Smooth muscle cell (in vitro differentiated cells): Measurements from ENCODE around the gene ARMS2. TPM values are rescaled to one million over a fixed set of nuclear protein-coding genes. Genes with fewer than 3 reads are reported as not detected.

Experiments
- DNase-seq: peaks from one replicate; lab custom pipeline; 2025; ENCODE audit not compliant: unreplicated experiment; lab: John Stamatoyannopoulos, UW
- H2AFZ ChIP-seq: fragments of 200-600 bp; sonication (generic); 2 replicates; pipeline ENCODE4 v1.6.0; 2016; ENCODE audit warnings: antibody characterized with exemption, low read depth, mild to moderate bottlenecking
- H3F3A ChIP-seq: fragments of 200-600 bp; sonication (generic); 2 replicates; pipeline ENCODE4 v1.6.0; 2017; ENCODE audit warnings: antibody characterized with exemption, low read depth
- H3K27ac ChIP-seq: fragments of 200-600 bp; sonication (generic); 2 replicates; pipeline ENCODE4 v1.5.1; 2016; ENCODE audit warnings: low read depth, mild to moderate bottlenecking
- H3K27me3 ChIP-seq: fragments of 200-600 bp; sonication (generic); 2 replicates; pipeline ENCODE4 v1.6.1; 2016; ENCODE audit warnings: low read depth, mild to moderate bottlenecking
- H3K36me3 ChIP-seq: fragments of 200-600 bp; sonication (generic); 2 replicates; pipeline ENCODE4 v1.5.1; 2016; ENCODE audit warnings: low read depth
- H3K4me1 ChIP-seq: fragments of 200-600 bp; sonication (generic); 2 replicates; pipeline ENCODE4 v1.5.1; 2016; ENCODE audit warnings: low read depth
- H3K4me2 ChIP-seq: fragments of 200-600 bp; sonication (generic); 2 replicates; pipeline ENCODE4 v1.6.0; 2016; ENCODE audit warnings: mild to moderate bottlenecking
- H3K4me3 ChIP-seq: fragments of 200-600 bp; sonication (generic); 2 replicates; pipeline ENCODE4 v1.5.1; 2016; ENCODE audit warnings: mild to moderate bottlenecking
- H3K79me2 ChIP-seq: fragments of 200-600 bp; sonication (generic); 2 replicates; pipeline ENCODE4 v1.6.0; 2016; ENCODE audit warnings: low read depth, mild to moderate bottlenecking
- H3K9ac ChIP-seq: fragments of 200-600 bp; sonication (generic); 2 replicates; pipeline ENCODE4 v1.6.0; 2016; ENCODE audit warnings: low read depth
- H3K9me3 ChIP-seq: fragments of 200-600 bp; sonication (generic); replicated peaks from 2 replicates; pipeline ENCODE4 v1.5.1; 2016; ENCODE audit warnings: low read depth
- H4K20me1 ChIP-seq: fragments of 200-600 bp; sonication (generic); 2 replicates; pipeline ENCODE4 v1.6.0; 2016; ENCODE audit warnings: low read depth
- WGBS: methylation state at CpG from one replicate; pipeline ENCODE4 v1.1.7; 2016; ENCODE audit warnings: low lambda C conversion rate; 5-methylcytosine and 5-hydroxymethylcytosine counted together
- polyA plus RNA-seq: library from polyadenylated mRNA; unstranded; fragments of >200 nt; fragmentation: Nextera tagmentation; extraction: Ambion mirVana; gene quantifications from 2 replicates; pipeline ENCODE4 v1.2.1, GENCODE V29; 2016
- total RNA-seq: library from RNA; depleted of rRNA; stranded (reverse); fragments of >200 nt; gene quantifications from 2 replicates; pipeline ENCODE4 v1.2.3, GENCODE V29; 2014
- TF ChIP-seq, protein P1 (sequence below): fragments of 200-600 bp; sonication (generic); IDR thresholded peaks from 2 replicates; pipeline ENCODE4 v1.5.1; 2017; ENCODE audit warnings: borderline replicate concordance, mild to moderate bottlenecking, antibody characterized with exemption; ENCODE audit not compliant: insufficient read depth, poor library complexity, severe bottlenecking

Gene ARMS2
- total and polyA plus RNA-seq, 2 experiments from 2014 or later, result not detected

DNA sequence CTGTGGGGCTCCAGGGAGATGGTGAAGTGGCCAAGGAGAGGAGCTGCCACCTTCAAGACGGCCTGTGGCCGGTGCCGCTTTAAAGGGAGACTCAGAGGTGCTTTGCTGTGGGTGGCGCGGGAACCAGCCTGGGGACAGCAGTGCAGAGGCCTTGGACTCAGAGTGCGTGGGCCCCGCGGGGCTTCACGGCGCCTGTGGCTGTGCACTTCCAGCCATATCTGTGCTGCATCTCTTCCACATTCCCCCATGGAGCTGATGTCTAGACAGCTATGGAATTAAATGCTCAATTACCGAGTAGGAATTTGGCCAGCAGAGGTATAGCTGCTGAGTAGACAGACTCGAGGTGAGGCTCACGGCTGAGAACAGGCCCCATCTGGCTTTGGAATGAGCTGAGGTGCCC lies 48.6 kb downstream of the ARMS2 start:
- no peaks in the 10 kb centered on the region for H3K36me3 ChIP-seq
- no peaks in the 10 kb centered on the region for H3K27me3 ChIP-seq
- DNase-seq, result no peak
- WGBS, result 62% methylated on average over 13 of the region's 13 CpGs
- no peak overlapping the region for H2AFZ ChIP-seq
- H3K9ac ChIP-seq, result no peak overlapping the region
- no peak overlapping the region for H3K4me2 ChIP-seq
- H3F3A ChIP-seq, result no peaks in the 10 kb centered on the region
- no peaks in the 10 kb centered on the region for H3K79me2 ChIP-seq
- H4K20me1 ChIP-seq, result no peaks in the 10 kb centered on the region
- TF ChIP-seq, protein P1, sequence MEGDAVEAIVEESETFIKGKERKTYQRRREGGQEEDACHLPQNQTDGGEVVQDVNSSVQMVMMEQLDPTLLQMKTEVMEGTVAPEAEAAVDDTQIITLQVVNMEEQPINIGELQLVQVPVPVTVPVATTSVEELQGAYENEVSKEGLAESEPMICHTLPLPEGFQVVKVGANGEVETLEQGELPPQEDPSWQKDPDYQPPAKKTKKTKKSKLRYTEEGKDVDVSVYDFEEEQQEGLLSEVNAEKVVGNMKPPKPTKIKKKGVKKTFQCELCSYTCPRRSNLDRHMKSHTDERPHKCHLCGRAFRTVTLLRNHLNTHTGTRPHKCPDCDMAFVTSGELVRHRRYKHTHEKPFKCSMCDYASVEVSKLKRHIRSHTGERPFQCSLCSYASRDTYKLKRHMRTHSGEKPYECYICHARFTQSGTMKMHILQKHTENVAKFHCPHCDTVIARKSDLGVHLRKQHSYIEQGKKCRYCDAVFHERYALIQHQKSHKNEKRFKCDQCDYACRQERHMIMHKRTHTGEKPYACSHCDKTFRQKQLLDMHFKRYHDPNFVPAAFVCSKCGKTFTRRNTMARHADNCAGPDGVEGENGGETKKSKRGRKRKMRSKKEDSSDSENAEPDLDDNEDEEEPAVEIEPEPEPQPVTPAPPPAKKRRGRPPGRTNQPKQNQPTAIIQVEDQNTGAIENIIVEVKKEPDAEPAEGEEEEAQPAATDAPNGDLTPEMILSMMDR, result no peak
- no peak overlapping the region for H3K27ac ChIP-seq
- H3K4me3 ChIP-seq, result no peak overlapping the region
- H3K9me3 ChIP-seq, result no peaks in the 10 kb centered on the region
- no peaks in the 10 kb centered on the region for H3K4me1 ChIP-seq

DNA sequence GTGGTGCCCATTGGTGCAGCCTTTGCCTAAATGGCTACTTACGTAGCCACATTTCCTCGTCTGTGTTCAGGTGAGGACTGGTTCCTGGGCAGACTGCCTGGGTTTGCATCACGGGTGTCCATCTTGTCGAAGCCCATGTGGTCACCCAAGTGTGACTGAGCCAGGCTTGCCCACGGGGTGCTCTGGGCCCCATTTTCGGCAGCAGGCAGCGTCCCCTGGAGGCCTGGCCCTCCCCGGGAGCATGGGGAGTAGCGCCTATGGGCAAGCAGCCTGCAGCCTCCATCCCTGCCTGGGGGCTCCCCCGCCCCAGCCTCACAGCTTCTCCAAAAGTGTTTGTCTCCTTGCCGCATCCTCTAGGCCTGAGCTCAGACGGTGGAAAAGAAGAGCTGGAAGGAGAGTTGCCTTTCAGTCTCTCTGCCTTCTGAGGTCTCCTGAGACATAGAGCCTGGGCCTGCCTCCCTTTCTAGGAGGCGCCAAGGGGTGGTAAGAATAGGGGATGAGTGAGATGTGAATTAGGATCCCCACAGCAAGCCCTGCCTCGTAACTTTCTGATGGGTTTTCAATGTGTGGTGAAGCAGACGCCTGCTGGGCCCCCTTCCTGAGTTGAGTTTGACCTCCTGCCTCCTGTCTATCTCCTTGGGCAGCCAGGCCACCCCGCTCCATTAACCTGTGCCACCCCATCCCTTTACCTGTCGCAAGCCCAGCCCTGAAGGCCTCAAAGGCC lies 49.6 kb downstream of the ARMS2 start:
- H2AFZ ChIP-seq, result no peak overlapping the region
- H4K20me1 ChIP-seq, result no peaks in the 10 kb centered on the region
- no peak overlapping the region for H3K9ac ChIP-seq
- no peaks in the 10 kb centered on the region for H3K9me3 ChIP-seq
- H3K27ac ChIP-seq, result no peak overlapping the region
- 88% methylated on average over 17 of the region's 17 CpGs for WGBS
- no peaks in the 10 kb centered on the region for H3K4me1 ChIP-seq
- DNase-seq, result no peak
- no peaks in the 10 kb centered on the region for H3F3A ChIP-seq
- no peaks in the 10 kb centered on the region for H3K79me2 ChIP-seq
- no peaks in the 10 kb centered on the region for H3K27me3 ChIP-seq
- no peak overlapping the region for H3K4me3 ChIP-seq
- TF ChIP-seq, protein P1, result no peak
- H3K36me3 ChIP-seq, result no peaks in the 10 kb centered on the region
- no peak overlapping the region for H3K4me2 ChIP-seq

DNA sequence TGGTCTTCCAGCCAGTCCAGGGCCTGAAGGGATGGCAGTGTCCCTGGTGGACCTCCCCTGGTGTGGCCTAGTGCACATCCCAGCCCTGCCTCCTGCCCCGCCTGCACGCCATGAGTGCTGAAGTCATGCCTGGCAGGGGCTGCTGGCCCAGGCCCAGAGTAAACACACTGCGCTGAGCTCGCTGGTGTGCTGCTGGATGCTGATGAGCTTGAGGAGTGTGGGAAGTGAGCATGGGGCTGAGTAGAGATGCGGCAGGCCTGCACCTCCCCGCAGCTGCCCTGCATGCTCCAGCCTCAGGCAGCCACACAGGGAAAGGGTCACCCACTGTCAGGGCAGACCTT lies 50.1 kb downstream of the ARMS2 start:
- H3K79me2 ChIP-seq, result no peaks in the 10 kb centered on the region
- WGBS, result 45% methylated on average over 5 of the region's 6 CpGs
- no peaks in the 10 kb centered on the region for H4K20me1 ChIP-seq
- no peak overlapping the region for H3K4me2 ChIP-seq
- H3K9me3 ChIP-seq, result no peaks in the 10 kb centered on the region
- no peak for DNase-seq
- H3K36me3 ChIP-seq, result no peaks in the 10 kb centered on the region
- no peaks in the 10 kb centered on the region for H3K27me3 ChIP-seq
- H3K27ac ChIP-seq, result no peak overlapping the region
- H3K4me1 ChIP-seq, result no peaks in the 10 kb centered on the region
- no peaks in the 10 kb centered on the region for H3F3A ChIP-seq
- H3K4me3 ChIP-seq, result no peak overlapping the region
- TF ChIP-seq, protein P1, result no peak
- H3K9ac ChIP-seq, result no peak overlapping the region
- no peak overlapping the region for H2AFZ ChIP-seq

DNA sequence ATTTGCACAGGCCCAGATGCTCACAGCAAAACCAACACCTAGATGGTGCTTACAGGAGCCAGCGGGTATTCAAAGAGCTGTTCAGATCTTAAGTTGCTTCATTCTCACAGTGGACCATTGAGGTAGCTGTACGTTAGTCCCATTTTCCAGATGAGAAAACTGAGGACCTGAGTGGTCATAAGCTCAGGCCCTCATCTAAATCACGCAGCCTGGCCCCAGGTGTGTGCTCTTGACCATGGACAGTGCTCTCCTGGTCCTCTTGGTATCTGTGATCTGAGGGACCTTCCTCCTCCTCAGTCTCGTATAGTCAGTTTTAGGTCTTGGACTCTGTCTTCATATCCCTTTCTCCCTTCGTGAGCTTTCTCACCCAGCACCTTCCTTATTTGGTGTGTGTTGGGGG lies 50.6 kb downstream of the ARMS2 start:
- Histone ChIP-seq H3K27me3 (no peaks in the 10 kb centered on the region), H3K4me3 (no peak overlapping the region), H4K20me1 (no peaks in the 10 kb centered on the region), H2AFZ (no peak overlapping the region), H3K79me2 (no peaks in the 10 kb centered on the region), H3K4me1 (no peaks in the 10 kb centered on the region), H3F3A (no peaks in the 10 kb centered on the region), H3K4me2 (no peak overlapping the region), H3K9me3 (no peaks in the 10 kb centered on the region), H3K36me3 (no peaks in the 10 kb centered on the region), H3K9ac (no peak overlapping the region), H3K27ac (no peak overlapping the region)
- 97% methylated on average over 5 of the region's 5 CpGs for WGBS
- no peak for DNase-seq
- TF ChIP-seq, protein P1, result no peak
